Liver (tissue), 9 donors: ENCODE measurements around the gene SRSF4. TPM values are rescaled to one million over a fixed set of nuclear protein-coding genes. Genes with fewer than 3 reads are reported as not detected.

Experiments
- DNase-seq: peaks from one replicate; pipeline ENCODE4 v3.0.0-alpha.2; 2017; ENCODE audit warnings: low spot score
- H3K27ac ChIP-seq, 2 donors: one replicate each; pipeline ENCODE4 v1.7.0; 2013; ENCODE audit warnings: inconsistent platforms in 2 of 2, low read length in 2 of 2, control low read depth in 1 of 2, low read depth in 1 of 2, mild to moderate bottlenecking in 1 of 2
- H3K27me3 ChIP-seq, 4 donors: one replicate each; pipeline versions ENCODE4 v1.6.1 to v1.7.0; 2013; ENCODE audit warnings: low read length in 3 of 4, inconsistent platforms in 1 of 4, mild to moderate bottlenecking in 1 of 4, moderate library complexity in 1 of 4; ENCODE audit not compliant: control insufficient read depth in 4 of 4, insufficient read depth in 4 of 4
- H3K36me3 ChIP-seq, 4 donors: one replicate each; pipeline versions ENCODE4 v1.6.1 to v1.7.0; 2013; ENCODE audit warnings: low read length in 3 of 4, mild to moderate bottlenecking in 3 of 4, low read depth in 1 of 4, moderate library complexity in 1 of 4; ENCODE audit not compliant: control insufficient read depth in 4 of 4, insufficient read depth in 3 of 4
- H3K4me1 ChIP-seq, 4 donors: one replicate each; pipeline versions ENCODE4 v1.6.1 to v1.7.0; 2013; ENCODE audit warnings: low read length in 3 of 4, mild to moderate bottlenecking in 3 of 4, moderate library complexity in 1 of 4; ENCODE audit not compliant: control insufficient read depth in 4 of 4, insufficient read depth in 4 of 4
- H3K4me3 ChIP-seq, 3 donors: one replicate each; pipeline versions ENCODE4 v1.6.1 to v1.7.0; 2013; ENCODE audit warnings: low read length in 3 of 3, control low read depth in 1 of 3, low read depth in 1 of 3, mild to moderate bottlenecking in 1 of 3
- H3K9ac ChIP-seq, 2 donors: one replicate each; pipeline ENCODE4 v1.7.0; 2013; ENCODE audit warnings: low read length in 2 of 2, mild to moderate bottlenecking in 2 of 2, moderate library complexity in 2 of 2, control low read depth in 1 of 2, low read depth in 1 of 2
- H3K9me3 ChIP-seq, 4 donors: one replicate each; pipeline versions ENCODE4 v1.6.1 to v1.7.0; 2013; ENCODE audit warnings: low read length in 3 of 4; ENCODE audit not compliant: control insufficient read depth in 4 of 4
- ATF3 ChIP-seq: IDR thresholded peaks from 2 replicates; pipeline ENCODE4 v1.6.1; 2016; ENCODE audit warnings: antibody characterized with exemption
- CTCF ChIP-seq: fragments of 150-350 bp; IDR thresholded peaks from 2 replicates; pipeline ENCODE4 v1.5.1; 2017; ENCODE audit warnings: improper control_type of control experiment, low read depth, low read length; ENCODE audit not compliant: missing input control
- FOXA2 ChIP-seq: IDR thresholded peaks from 2 replicates; pipeline ENCODE4 v1.6.1; 2016; ENCODE audit warnings: antibody characterized with exemption
- HNF4A ChIP-seq, 2 donors: conservative IDR thresholded peaks; 2 replicates each; pipeline ENCODE4 v1.6.1; 2016; ENCODE audit warnings: antibody characterized with exemption in 2 of 2, mild to moderate bottlenecking in 2 of 2
- HNF4G ChIP-seq: IDR thresholded peaks from 2 replicates; pipeline ENCODE4 v1.6.1; 2016; ENCODE audit warnings: antibody characterized with exemption
- JUND ChIP-seq, 2 donors: IDR thresholded peaks; 2 replicates each; pipeline ENCODE4 v1.6.1; 2016; ENCODE audit warnings: antibody characterized with exemption in 2 of 2
- MAX ChIP-seq: IDR thresholded peaks from 2 replicates; pipeline ENCODE4 v1.6.1; 2016; ENCODE audit warnings: antibody characterized with exemption
- RAD21 ChIP-seq, 2 donors: IDR thresholded peaks; 2 replicates each; pipeline ENCODE4 v1.6.1; 2016; ENCODE audit warnings: antibody characterized with exemption in 2 of 2, mild to moderate bottlenecking in 2 of 2
- REST ChIP-seq: IDR thresholded peaks from 2 replicates; pipeline ENCODE4 v1.6.1; 2016; ENCODE audit warnings: antibody characterized with exemption, mild to moderate bottlenecking
- RXRA ChIP-seq, 2 donors: IDR thresholded peaks; 2 replicates each; pipeline ENCODE4 v1.6.1; 2017 to 2018; ENCODE audit warnings: antibody characterized with exemption in 2 of 2, mild to moderate bottlenecking in 1 of 2
- SP1 ChIP-seq: IDR thresholded peaks from 2 replicates; pipeline ENCODE4 v1.6.1; 2018; ENCODE audit warnings: antibody characterized with exemption, mild to moderate bottlenecking
- TAF1 ChIP-seq: conservative IDR thresholded peaks from 2 replicates; pipeline ENCODE4 v1.6.1; 2016; ENCODE audit warnings: antibody characterized with exemption, mild to moderate bottlenecking
- YY1 ChIP-seq: IDR thresholded peaks from 2 replicates; pipeline ENCODE4 v1.6.1; 2016; ENCODE audit warnings: antibody characterized with exemption, mild to moderate bottlenecking
- ZBTB33 ChIP-seq: IDR thresholded peaks from 2 replicates; pipeline ENCODE4 v1.6.1; 2016; ENCODE audit warnings: antibody characterized with exemption
- WGBS: extraction: QIAGEN DNeasy Blood & Tissue Kit; methylation state at CpG from one replicate; pipeline ENCODE4 v1.1.7; 2013; 5-methylcytosine and 5-hydroxymethylcytosine counted together
- polyA plus RNA-seq, 2 donors: library from polyadenylated mRNA; stranded (reverse) in 1 of 2; unstranded in 1 of 2; fragments of 200-250 nt in 1 of 2; fragments of >200 nt in 1 of 2; fragmentation: Nextera tagmentation in 1 of 2; extraction: Ambion mirVana in 1 of 2; gene quantifications; one replicate each; pipeline versions ENCODE4 v1.2.1 to v1.2.3, GENCODE V29; 2013 to 2015
- total RNA-seq, 2 donors: library from RNA; depleted of rRNA; stranded (reverse); fragments of >200 nt; gene quantifications; one replicate each; pipeline ENCODE4 v1.2.3, GENCODE V29; 2014
- donor health status: healthy.
- donor health status: healthy.
- donor health status: healthy.
- donor health status: healthy.
- donor health status: healthy.

SRSF4 gene
- total and polyA plus RNA-seq, 4 donors: 24.0 to 45.8 (median 30.2) TPM

GRCh38 chr1:29171089-29171488 is 10.6 kb downstream of the SRSF4 start:
- DNase-seq: no peak
- no peak overlapping the region for H3K9ac ChIP-seq

GRCh38 chr1:29169976-29170375 is 11.7 kb downstream of the SRSF4 start:
- H3K36me3 ChIP-seq: peaks cover 0 to 26% (median 12%) of the 10 kb centered on the region in 4 donors
- WGBS: 71% methylated on average over 3 of the region's 3 CpGs
- peaks cover 20 to 46% (median 28%) of the 10 kb centered on the region in 4 donors for H3K4me1 ChIP-seq
- no peaks in the 10 kb centered on the region for H3K27me3 ChIP-seq
- no peak for TF ChIP-seq CTCF
- TF ChIP-seq SP1: no peak
- TF ChIP-seq FOXA2: no peak
- no peak for TF ChIP-seq RAD21 (IDR thresholded peaks at IDR 0.05)
- no peak for TF ChIP-seq HNF4A (conservative IDR thresholded peaks at IDR 0.05)
- TF ChIP-seq ZBTB33: no peak
- no peak for TF ChIP-seq JUND (IDR thresholded peaks at IDR 0.05)
- no peak for TF ChIP-seq RXRA (IDR thresholded peaks at IDR 0.05)
- no peak for TF ChIP-seq ATF3
- TF ChIP-seq YY1: no peak
- no peaks in the 10 kb centered on the region for H3K9me3 ChIP-seq
- no peak overlapping the region for H3K27ac ChIP-seq
- DNase-seq: no peak
- H3K9ac ChIP-seq: no peak overlapping the region
- no peak overlapping the region for H3K4me3 ChIP-seq

More at GRCh38 chr1:29171089-29171488, 10.6 kb downstream of the SRSF4 start:
- 45% methylated on average over 3 of the region's 3 CpGs for WGBS
- Histone ChIP-seq H3K4me3 (no peak overlapping the region), H3K36me3 (peaks cover 0 to 15% (median 4%) of the 10 kb centered on the region in 4 donors), H3K27me3 (no peaks in the 10 kb centered on the region), H3K4me1 (peaks cover 23 to 36% (median 25%) of the 10 kb centered on the region in 4 donors), H3K27ac (no peak overlapping the region), H3K9me3 (no peaks in the 10 kb centered on the region)
- no peak for TF ChIP-seq MAX
- no peak for TF ChIP-seq TAF1
- no peak for TF ChIP-seq REST
- no peak for TF ChIP-seq HNF4G
